ENCODE results near the gene DAP3. TPM values are rescaled to one million over a fixed set of nuclear protein-coding genes. Genes with fewer than 3 reads are reported as not detected.

The DAP3 gene
- total and polyA plus RNA-seq, 2 of the 13 experiments (the other 11 are each of a cell fraction or from before 2014, with no cell fraction given): 129 to 133 TPM

GRCh38 chr1:155745284-155746228, 56.7 kb downstream of the DAP3 start (continued):
- peak; percentile 81 for TF ChIP-seq ARID4A (CRISPR knock-in tag; IDR thresholded peaks at IDR 0.05; ENCODE audit: borderline replicate concordance)
- TF ChIP-seq ZNF543 (CRISPR knock-in tag; IDR thresholded peaks at IDR 0.05): peak; percentile 62; the same call in 1 of the 2 replicates
- peak; percentile 29; the same call in 1 of the 2 replicates for TF ChIP-seq AKAP8 (CRISPR knock-in tag; IDR thresholded peaks at IDR 0.05)
- TF ChIP-seq ZFX (CRISPR knock-in tag; IDR thresholded peaks at IDR 0.05; ENCODE audit: low read depth): peak; percentile 83
- peak; percentile 31; the same call in 1 of the 2 replicates for TF ChIP-seq ZBED4 (CRISPR knock-in tag; IDR thresholded peaks at IDR 0.05; ENCODE audit: borderline replicate concordance)
- peak; percentile 75 for TF ChIP-seq AGO1 (IDR thresholded peaks at IDR 0.05; ENCODE audit: low read depth, low read length, poor library complexity, severe bottlenecking)
- peak; percentile 56 for TF ChIP-seq ERF (CRISPR knock-in tag; IDR thresholded peaks at IDR 0.05)
- TF ChIP-seq SIN3A (IDR thresholded peaks at IDR 0.05; ENCODE audit: borderline replicate concordance, low read depth, low read length): peak; percentile 70; the same call in 1 of the 2 replicates
- TF ChIP-seq ZNF556 (CRISPR knock-in tag; IDR thresholded peaks at IDR 0.05; ENCODE audit: borderline replicate concordance): peak; percentile 48; the same call in 1 of the 2 replicates
- peak; percentile 76 for TF ChIP-seq ZNF777 (CRISPR knock-in tag; IDR thresholded peaks at IDR 0.05)
- peak; percentile 37; the same call in 1 of the 2 replicates for TF ChIP-seq ZNF782 (CRISPR knock-in tag; IDR thresholded peaks at IDR 0.05; ENCODE audit: borderline replicate concordance)
- 0 out of 2 replicates have a peak, but pooled peaks have one; percentile 37 for TF ChIP-seq HOMEZ (CRISPR knock-in tag; IDR thresholded peaks at IDR 0.05; ENCODE audit: low read depth)
- TF ChIP-seq MXI1 (IDR thresholded peaks at IDR 0.05; ENCODE audit: borderline replicate concordance, low read depth, low read length): peak; percentile 83; the same call in 1 of the 3 replicates
- 0 out of 2 replicates have a peak, but pooled peaks have one; percentile 25 for TF ChIP-seq FOXO1 (CRISPR knock-in tag; IDR thresholded peaks at IDR 0.05)
- TF ChIP-seq ZNF720 (CRISPR knock-in tag; IDR thresholded peaks at IDR 0.05): peak; percentile 51; the same call in 1 of the 2 replicates
- peak; percentile 83; the same call in 1 of the 2 replicates for TF ChIP-seq ZNF564 (CRISPR knock-in tag; IDR thresholded peaks at IDR 0.05)
- TF ChIP-seq ZMYM4 (CRISPR knock-in tag; IDR thresholded peaks at IDR 0.05): peak; percentile 62; the same call in 1 of the 2 replicates
